ENCODE results near the gene UGT2B10.
"Not testable (repeated sequence)": the region's sequence is repeated elsewhere in the genome, so short reads cannot be mapped to it uniquely, and the experiment has no call there.

UGT2B10 gene

GRCh38 chr4:68810919-68811318 lies 4.9 kb upstream of the UGT2B10 start:
- DNase-seq (ENCODE audit: low spot score) = no peak
- Histone ChIP-seq H3K36me3 (replicated peaks in 1 of 2; ENCODE audit: control insufficient read depth in 2 of 2, insufficient read depth in 2 of 2, low read length in 2 of 2) (no peaks in the 10 kb centered on the region), H3K4ac (ENCODE audit: low read length) (no peak overlapping the region), H2BK15ac (ENCODE audit: low read length) (no peak overlapping the region), H3K23ac (ENCODE audit: low read depth, low read length, poor library complexity) (no peak overlapping the region), H3K27ac (replicated peaks; ENCODE audit: low read length) (no peak overlapping the region), H3K9me3 (replicated peaks in 1 of 2; ENCODE audit: control insufficient read depth in 2 of 2, insufficient read depth in 1 of 2, low read depth in 1 of 2, low read length in 2 of 2) (peaks cover 0 to 3% of the 10 kb centered on the region in 2 donors), H4K91ac (ENCODE audit: low read depth, low read length, poor library complexity) (no peak overlapping the region), H4K8ac (ENCODE audit: low read depth, low read length) (no peak overlapping the region), H3K14ac (ENCODE audit: low read length) (no peak overlapping the region), H2AFZ (ENCODE audit: low read length) (no peak overlapping the region), H3K4me1 (ENCODE audit: control insufficient read depth in 2 of 2, insufficient read depth in 1 of 2, low read depth in 1 of 2, low read length in 2 of 2) (no peaks in the 10 kb centered on the region), H3K9ac (ENCODE audit: low read depth, low read length, poor library complexity) (no peak overlapping the region), H2BK12ac (ENCODE audit: low read length) (no peak overlapping the region), H3K27me3 (ENCODE audit: control insufficient read depth in 3 of 3, insufficient read depth in 3 of 3, low read depth in 1 of 3, low read length in 3 of 3) (no peaks in the 10 kb centered on the region), H3K4me3 (ENCODE audit: low read length in 2 of 2) (no peak overlapping the region), H3K4me2 (ENCODE audit: insufficient read depth, low read length, poor library complexity, severe bottlenecking) (no peak overlapping the region), H2AK5ac (ENCODE audit: low read depth, low read length) (no peak overlapping the region), H3K18ac (ENCODE audit: low read length) (no peak overlapping the region), H2BK5ac (ENCODE audit: low read length) (no peak overlapping the region), H3K79me1 (ENCODE audit: low read depth, low read length) (no peaks in the 10 kb centered on the region), H2BK120ac (ENCODE audit: low read depth, low read length) (no peak overlapping the region)
- no CpG with 5 or more reads among the region's 2 CpGs for WGBS, 2 donors (ENCODE audit: extremely low coverage in 2 of 2, insufficient read length in 2 of 2, insufficient replicate concordance in 1 of 2)

GRCh38 chr4:68816410-68817265 lies 844 bp downstream of the UGT2B10 start:
- not testable (repeated sequence) for H3K4ac ChIP-seq (ENCODE audit: low read length); H3K36me3 ChIP-seq (replicated peaks in 1 of 2; ENCODE audit: control insufficient read depth in 2 of 2, insufficient read depth in 2 of 2, low read length in 2 of 2); H2AFZ ChIP-seq (ENCODE audit: low read length); H3K14ac ChIP-seq (ENCODE audit: low read length); H3K27me3 ChIP-seq (ENCODE audit: control insufficient read depth in 3 of 3, insufficient read depth in 3 of 3, low read depth in 1 of 3, low read length in 3 of 3); H2BK15ac ChIP-seq (ENCODE audit: low read length); H3K18ac ChIP-seq (ENCODE audit: low read length); DNase-seq (ENCODE audit: low spot score); H2AK5ac ChIP-seq (ENCODE audit: low read depth, low read length); H3K9ac ChIP-seq (ENCODE audit: low read depth, low read length, poor library complexity); H2BK5ac ChIP-seq (ENCODE audit: low read length); H3K9me3 ChIP-seq (replicated peaks in 1 of 2; ENCODE audit: control insufficient read depth in 2 of 2, insufficient read depth in 1 of 2, low read depth in 1 of 2, low read length in 2 of 2); H3K27ac ChIP-seq (replicated peaks; ENCODE audit: low read length); H2BK120ac ChIP-seq (ENCODE audit: low read depth, low read length); H3K4me1 ChIP-seq (ENCODE audit: control insufficient read depth in 2 of 2, insufficient read depth in 1 of 2, low read depth in 1 of 2, low read length in 2 of 2); H3K23ac ChIP-seq (ENCODE audit: low read depth, low read length, poor library complexity); H2BK12ac ChIP-seq (ENCODE audit: low read length); H3K4me3 ChIP-seq (ENCODE audit: low read length in 2 of 2); H4K8ac ChIP-seq (ENCODE audit: low read depth, low read length); H4K91ac ChIP-seq (ENCODE audit: low read depth, low read length, poor library complexity); H3K79me1 ChIP-seq (ENCODE audit: low read depth, low read length); H3K4me2 ChIP-seq (ENCODE audit: insufficient read depth, low read length, poor library complexity, severe bottlenecking)
- WGBS, 2 donors (ENCODE audit: extremely low coverage in 2 of 2, insufficient read length in 2 of 2, insufficient replicate concordance in 1 of 2) = no CpG with 5 or more reads among the region's 5 CpGs

- Histone ChIP-seq H2BK12ac (ENCODE audit: low read length) (no peak overlapping the region), H3K27ac (replicated peaks; ENCODE audit: low read length) (no peak overlapping the region), H3K4me1 (ENCODE audit: control insufficient read depth in 2 of 2, insufficient read depth in 1 of 2, low read depth in 1 of 2, low read length in 2 of 2) (peaks cover 0 to 1% of the 10 kb centered on the region in 2 donors), H3K18ac (ENCODE audit: low read length) (no peak overlapping the region), H2AFZ (ENCODE audit: low read length) (no peak overlapping the region), H3K14ac (ENCODE audit: low read length) (no peak overlapping the region), H2BK120ac (ENCODE audit: low read depth, low read length) (no peak overlapping the region), H2BK15ac (ENCODE audit: low read length) (no peak overlapping the region), H3K9ac (ENCODE audit: low read depth, low read length, poor library complexity) (no peak overlapping the region), H3K79me1 (ENCODE audit: low read depth, low read length) (no peaks in the 10 kb centered on the region), H3K36me3 (replicated peaks in 1 of 2; ENCODE audit: control insufficient read depth in 2 of 2, insufficient read depth in 2 of 2, low read length in 2 of 2) (no peaks in the 10 kb centered on the region), H2AK5ac (ENCODE audit: low read depth, low read length) (no peak overlapping the region), H4K8ac (ENCODE audit: low read depth, low read length) (no peak overlapping the region), H3K9me3 (replicated peaks in 1 of 2; ENCODE audit: control insufficient read depth in 2 of 2, insufficient read depth in 1 of 2, low read depth in 1 of 2, low read length in 2 of 2) (no peaks in the 10 kb centered on the region), H3K27me3 (ENCODE audit: control insufficient read depth in 3 of 3, insufficient read depth in 3 of 3, low read depth in 1 of 3, low read length in 3 of 3) (no peaks in the 10 kb centered on the region), H2BK5ac (ENCODE audit: low read length) (no peak overlapping the region), H4K91ac (ENCODE audit: low read depth, low read length, poor library complexity) (no peak overlapping the region), H3K4me2 (ENCODE audit: insufficient read depth, low read length, poor library complexity, severe bottlenecking) (no peak overlapping the region), H3K4me3 (ENCODE audit: low read length in 2 of 2) (no peak overlapping the region), H3K4ac (ENCODE audit: low read length) (no peak overlapping the region), H3K23ac (ENCODE audit: low read depth, low read length, poor library complexity) (no peak overlapping the region)
- DNase-seq (ENCODE audit: low spot score) = no peak
- WGBS, 2 donors (ENCODE audit: extremely low coverage in 2 of 2, insufficient read length in 2 of 2, insufficient replicate concordance in 1 of 2) = no CpG with 5 or more reads among the region's 2 CpGs
Observed at GRCh38 chr4:68817386-68817785, 1.6 kb downstream of the UGT2B10 start.

- not testable (repeated sequence) for H3K18ac ChIP-seq (ENCODE audit: low read length); H3K79me1 ChIP-seq (ENCODE audit: low read depth, low read length); H2BK5ac ChIP-seq (ENCODE audit: low read length); H2AFZ ChIP-seq (ENCODE audit: low read length); H2BK12ac ChIP-seq (ENCODE audit: low read length); DNase-seq (ENCODE audit: low spot score); H4K91ac ChIP-seq (ENCODE audit: low read depth, low read length, poor library complexity); H3K4ac ChIP-seq (ENCODE audit: low read length); H3K4me3 ChIP-seq (ENCODE audit: low read length in 2 of 2); H4K8ac ChIP-seq (ENCODE audit: low read depth, low read length); H2BK15ac ChIP-seq (ENCODE audit: low read length); H3K4me2 ChIP-seq (ENCODE audit: insufficient read depth, low read length, poor library complexity, severe bottlenecking); H3K27me3 ChIP-seq (ENCODE audit: control insufficient read depth in 3 of 3, insufficient read depth in 3 of 3, low read depth in 1 of 3, low read length in 3 of 3); H3K4me1 ChIP-seq (ENCODE audit: control insufficient read depth in 2 of 2, insufficient read depth in 1 of 2, low read depth in 1 of 2, low read length in 2 of 2); H2AK5ac ChIP-seq (ENCODE audit: low read depth, low read length); H2BK120ac ChIP-seq (ENCODE audit: low read depth, low read length); H3K27ac ChIP-seq (replicated peaks; ENCODE audit: low read length); H3K23ac ChIP-seq (ENCODE audit: low read depth, low read length, poor library complexity); H3K36me3 ChIP-seq (replicated peaks in 1 of 2; ENCODE audit: control insufficient read depth in 2 of 2, insufficient read depth in 2 of 2, low read length in 2 of 2); H3K9ac ChIP-seq (ENCODE audit: low read depth, low read length, poor library complexity); H3K14ac ChIP-seq (ENCODE audit: low read length); H3K9me3 ChIP-seq (replicated peaks in 1 of 2; ENCODE audit: control insufficient read depth in 2 of 2, insufficient read depth in 1 of 2, low read depth in 1 of 2, low read length in 2 of 2)
- no CpG with 5 or more reads among the region's 3 CpGs for WGBS, 2 donors (ENCODE audit: extremely low coverage in 2 of 2, insufficient read length in 2 of 2, insufficient replicate concordance in 1 of 2)
Observed at GRCh38 chr4:68818030-68818462, 2.3 kb downstream of the UGT2B10 start.
